Left cardiac atrium (tissue), 4 donors: Measurements from ENCODE around the gene GTPBP3. TPM values are rescaled to one million over a fixed set of nuclear protein-coding genes. Genes with fewer than 3 reads are reported as not detected.

Source experiments
- ATAC-seq, 2 donors: fragments of 200-7000 bp; cut with Tn5 transposase; one replicate each; pipeline ENCODE4 v1.9.1; 2020; ENCODE audit warnings: mild to moderate bottlenecking in 2 of 2, moderate library complexity in 2 of 2
- DNase-seq: peaks from one replicate; pipeline ENCODE4 v3.0.0-alpha.2; 2020
- intact Hi-C, 2 donors: fragments of 100-400 bp; cut with DNase I; formaldehyde crosslinking; loops; one replicate each; pipeline versions ENCODE4 v1.14.1 to v1.15.1; 2022 to 2023
- total RNA-seq, 2 donors: library from RNA; stranded (reverse); fragmentation: NEBNext Ultra II Directional; extraction: Animal tissue kit (Norgen Biotek cat#: 25700); gene quantifications; one replicate each; pipeline ENCODE4 v1.2.1, GENCODE V29; 2021
- donor health status: DM: no; HTN: yes; CAD: no.
- donor health status: DM: no; HTN: yes; CAD: no; lungs with severe emphysema.
- donor health status: DM: yes; HTN: yes; CAD: no.
- donor health status: Dilated cardiomyopathy.

The GTPBP3 gene
- total RNA-seq, 2 donors from 2014 or later = 9.7 to 12.8 TPM

- intact Hi-C loops = no loop called here
- ATAC-seq = no peak
- DNase-seq = no peak
Observed at GRCh38 chr19:17306285-17306714, 31.1 kb upstream of the GTPBP3 start.

- ATAC-seq (no peak), DNase-seq (no peak)
- intact Hi-C loops = no loop called here
Observed at GRCh38 chr19:17307876-17308377, 29.4 kb upstream of the GTPBP3 start.

GRCh38 chr19:17309198-17309964 is 28.0 kb upstream of the GTPBP3 start, which contains the start of gene DDA1:
TSS of gene DDA1 (plus strand) at chr19:17309563. CDS start at chr19:17309655, 92 bp downstream.
- DNase-seq = peak; percentile 100
- peak; percentile 88 to 89 for ATAC-seq
- intact Hi-C loops = no loop called here

GRCh38 chr19:17309965-17310461 is 27.3 kb upstream of the GTPBP3 start:
- no peak for DNase-seq
- intact Hi-C loops = no loop called here
- no peak for ATAC-seq

GRCh38 chr19:17311455-17312188 is 25.7 kb upstream of the GTPBP3 start:
- ATAC-seq (no peak), DNase-seq (no peak)
- intact Hi-C loops = no loop called here

- no peak for DNase-seq
- no peak for ATAC-seq
- intact Hi-C loops = no loop called here
Observed at GRCh38 chr19:17312189-17313113, 24.9 kb upstream of the GTPBP3 start.

GRCh38 chr19:17314007-17314593 is 23.3 kb upstream of the GTPBP3 start:
- intact Hi-C loops = no loop called here
- no peak for ATAC-seq

GRCh38 chr19:17318966-17319365 is 18.4 kb upstream of the GTPBP3 start:
- ATAC-seq (no peak), DNase-seq (no peak)
- intact Hi-C loops = no loop called here

More at GRCh38 chr19:17314007-17314593, 23.3 kb upstream of the GTPBP3 start:
- DNase-seq = no peak

- ATAC-seq (no peak), DNase-seq (no peak)
- intact Hi-C loops = no loop called here
Observed at GRCh38 chr19:17319473-17320238, 17.7 kb upstream of the GTPBP3 start.

- ATAC-seq (no peak), DNase-seq (no peak)
- intact Hi-C loops = no loop called here
Observed at GRCh38 chr19:17320435-17320834, 16.9 kb upstream of the GTPBP3 start.

GRCh38 chr19:17321655-17322489 is 15.5 kb upstream of the GTPBP3 start:
- intact Hi-C loops = no loop called here
- DNase-seq = no peak
- ATAC-seq = no peak

GRCh38 chr19:17322854-17323253 is 14.5 kb upstream of the GTPBP3 start:
- ATAC-seq (no peak), DNase-seq (no peak)
- intact Hi-C loops = no loop called here

- ATAC-seq = no peak
- intact Hi-C loops = no loop called here
- DNase-seq = no peak
Observed at GRCh38 chr19:17323300-17323963, 13.9 kb upstream of the GTPBP3 start.

- ATAC-seq = no peak
- intact Hi-C loops = no loop called here
- no peak for DNase-seq
Observed at GRCh38 chr19:17323964-17324332, 13.4 kb upstream of the GTPBP3 start.

- DNase-seq (no peak), ATAC-seq (no peak)
- intact Hi-C loops = no loop called here
Observed at GRCh38 chr19:17324357-17325114, 12.8 kb upstream of the GTPBP3 start.

- DNase-seq (no peak), ATAC-seq (no peak)
- intact Hi-C loops = no loop called here
Observed at GRCh38 chr19:17325133-17325532, 12.2 kb upstream of the GTPBP3 start.
